WTC11 (cell line): ENCODE measurements around the gene CAMK2D. TPM values are rescaled to one million over a fixed set of nuclear protein-coding genes. Genes with fewer than 3 reads are reported as not detected.

ENCODE experiments used
- ATAC-seq: fragments of 200-7000 bp; cut with Tn5 transposase; 2 replicates; pipeline ENCODE4 v1.10.0; 2021; ENCODE audit warnings: mild to moderate bottlenecking, moderate library complexity
- CTCF ChIA-PET: fragments of 300-600 bp; sonication (Branson Sonifier 250); formaldehyde crosslinking; loops from one replicate; lab custom pipeline; 2021; ENCODE audit warnings: antibody characterized with exemption; lab: Charles Lee
- POLR2A ChIA-PET: fragments of 350-600 bp; sonication (Branson Sonifier 250); formaldehyde crosslinking; loops from one replicate; lab custom pipeline; 2021; ENCODE audit warnings: antibody characterized with exemption; lab: Charles Lee
- DNase-seq: peaks from one replicate; pipeline ENCODE4 v3.0.0; 2021; ENCODE audit warnings: low spot score
- H3K27ac Mint-ChIP-seq: 2 replicates; pipeline ENCODE4 v1.8.0; 2021; ENCODE audit warnings: mixed read lengths
- H3K27me3 Mint-ChIP-seq: 2 replicates; pipeline ENCODE4 v1.8.0; 2021; ENCODE audit warnings: low read depth, mild to moderate bottlenecking, moderate library complexity, mixed read lengths
- H3K36me3 Mint-ChIP-seq: 2 replicates; pipeline ENCODE4 v1.8.0; 2021; ENCODE audit warnings: mixed read lengths
- H3K4me1 Mint-ChIP-seq: 2 replicates; pipeline ENCODE4 v1.8.0; 2022; ENCODE audit warnings: mixed read lengths
- H3K4me3 Mint-ChIP-seq: 2 replicates; pipeline ENCODE4 v1.8.0; 2021; ENCODE audit warnings: mild to moderate bottlenecking, moderate library complexity, mixed read lengths
- H3K9me3 Mint-ChIP-seq: 2 replicates; pipeline ENCODE4 v1.8.0; 2021; ENCODE audit warnings: mixed read lengths
- ATF1 ChIP-seq: sonication (generic); formaldehyde crosslinking; IDR thresholded peaks from 2 replicates; pipeline ENCODE4 v1.8.1; 2023; ENCODE audit warnings: mild to moderate bottlenecking, moderate library complexity, missing genetic modification reagents
- CREB1 ChIP-seq: sonication (generic); formaldehyde crosslinking; IDR thresholded peaks from 2 replicates; pipeline ENCODE4 v1.8.0; 2023; ENCODE audit warnings: mild to moderate bottlenecking, missing genetic modification reagents
- EMX1 ChIP-seq: fragments of 250-450 bp; sonication (Bioruptor Pico); IDR thresholded peaks from 2 replicates; pipeline ENCODE4 v1.8.0; 2021; ENCODE audit warnings: mild to moderate bottlenecking
- FOXP1 ChIP-seq: sonication (generic); formaldehyde crosslinking; IDR thresholded peaks from 2 replicates; pipeline ENCODE4 v1.8.0; 2022; ENCODE audit warnings: missing genetic modification reagents, mild to moderate bottlenecking, moderate library complexity, borderline replicate concordance
- GABPB1 ChIP-seq: sonication (generic); formaldehyde crosslinking; IDR thresholded peaks from 2 replicates; pipeline ENCODE4 v1.8.1; 2023; ENCODE audit warnings: mild to moderate bottlenecking, missing genetic modification reagents
- MXD4 ChIP-seq: fragments of 250-450 bp; sonication (Bioruptor Pico); IDR thresholded peaks from 2 replicates; pipeline ENCODE4 v1.8.0; 2021; ENCODE audit warnings: mild to moderate bottlenecking, moderate library complexity, borderline replicate concordance
- NFE2L1 ChIP-seq: sonication (generic); formaldehyde crosslinking; IDR thresholded peaks from 2 replicates; pipeline ENCODE4 v1.8.1; 2023; ENCODE audit warnings: missing genetic modification reagents
- NR2C2 ChIP-seq: sonication (generic); formaldehyde crosslinking; IDR thresholded peaks from 2 replicates; pipeline ENCODE4 v1.8.0; 2022; ENCODE audit warnings: mild to moderate bottlenecking, missing genetic modification reagents
- RELA ChIP-seq: sonication (generic); formaldehyde crosslinking; IDR thresholded peaks from 2 replicates; pipeline ENCODE4 v1.8.1; 2022; ENCODE audit warnings: missing genetic modification reagents, mild to moderate bottlenecking, borderline replicate concordance
- RORB ChIP-seq: fragments of 250-450 bp; sonication (Bioruptor Pico); IDR thresholded peaks from 2 replicates; pipeline ENCODE4 v1.9.0; 2021; ENCODE audit warnings: mild to moderate bottlenecking
- TCF7 ChIP-seq: sonication (generic); formaldehyde crosslinking; IDR thresholded peaks from 2 replicates; pipeline ENCODE4 v1.8.0; 2022; ENCODE audit warnings: mild to moderate bottlenecking, low read depth, missing genetic modification reagents, moderate library complexity
- ZNF263 ChIP-seq: sonication (generic); formaldehyde crosslinking; IDR thresholded peaks from 2 replicates; pipeline ENCODE4 v1.8.1; 2022; ENCODE audit warnings: low read depth, mild to moderate bottlenecking, moderate library complexity, missing genetic modification reagents
- total RNA-seq: library from RNA; stranded (reverse); gene quantifications from 3 replicates; pipeline ENCODE4 v1.2.3, GENCODE V29; 2021
- TF ChIP-seq, protein P1 (sequence below): sonication (generic); formaldehyde crosslinking; conservative IDR thresholded peaks from 2 replicates; pipeline ENCODE4 v1.8.1; 2022; ENCODE audit warnings: mild to moderate bottlenecking, missing genetic modification reagents
- TF ChIP-seq, protein P2 (sequence below): sonication (generic); formaldehyde crosslinking; IDR thresholded peaks from 2 replicates; pipeline ENCODE4 v1.8.0; 2022; ENCODE audit warnings: mild to moderate bottlenecking, missing genetic modification reagents
- TF ChIP-seq, protein P3 (sequence below): sonication (generic); formaldehyde crosslinking; IDR thresholded peaks from 2 replicates; pipeline ENCODE4 v1.8.1; 2023; ENCODE audit warnings: mild to moderate bottlenecking, missing genetic modification reagents, moderate library complexity
- TF ChIP-seq, protein P4 (sequence below): sonication (generic); formaldehyde crosslinking; conservative IDR thresholded peaks from 2 replicates; pipeline ENCODE4 v1.8.1; 2023; ENCODE audit warnings: mild to moderate bottlenecking, low read depth, missing genetic modification reagents, moderate library complexity
- TF ChIP-seq, protein P5 (sequence below): sonication (generic); formaldehyde crosslinking; IDR thresholded peaks from 2 replicates; pipeline ENCODE4 v1.8.0; 2023; ENCODE audit warnings: missing genetic modification reagents
- TF ChIP-seq, protein P6 (sequence below): sonication (generic); formaldehyde crosslinking; IDR thresholded peaks from 2 replicates; pipeline ENCODE4 v1.8.1; 2022; ENCODE audit warnings: missing genetic modification reagents, borderline replicate concordance
- TF ChIP-seq, protein P7 (sequence below): sonication (generic); formaldehyde crosslinking; IDR thresholded peaks from 2 replicates; pipeline ENCODE4 v1.8.0; 2023; ENCODE audit warnings: missing genetic modification reagents, mild to moderate bottlenecking, borderline replicate concordance

CAMK2D gene
- total RNA-seq, 1 experiment from 2014 or later, result 16.5 TPM

DNA sequence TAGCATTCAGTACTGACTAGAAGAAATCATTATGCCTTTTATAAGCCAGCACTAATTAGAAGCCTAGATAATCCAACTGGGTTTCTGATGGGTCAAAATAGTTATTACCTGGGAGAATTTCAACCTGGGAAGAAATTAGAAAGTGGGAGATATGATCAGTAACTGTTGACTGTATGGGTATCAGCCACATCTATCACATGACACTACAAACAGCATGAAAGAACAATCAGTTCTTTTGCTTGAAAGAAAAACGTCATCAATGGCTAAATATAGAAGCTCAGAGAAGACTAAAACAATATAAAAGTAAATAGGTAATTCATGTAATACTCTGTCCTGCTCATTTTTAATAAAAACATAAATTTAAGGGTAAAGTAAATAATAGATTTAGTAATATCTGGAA lies 145.1 kb downstream of the CAMK2D start:
- no peaks in the 10 kb centered on the region for H3K4me1 Mint-ChIP-seq
- POLR2A ChIA-PET, result no interaction called here
- no peaks in the 10 kb centered on the region for H3K9me3 Mint-ChIP-seq
- TF ChIP-seq, protein P1, sequence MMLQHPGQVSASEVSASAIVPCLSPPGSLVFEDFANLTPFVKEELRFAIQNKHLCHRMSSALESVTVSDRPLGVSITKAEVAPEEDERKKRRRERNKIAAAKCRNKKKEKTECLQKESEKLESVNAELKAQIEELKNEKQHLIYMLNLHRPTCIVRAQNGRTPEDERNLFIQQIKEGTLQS (CRISPR knock-in tag), result no peak
- TF ChIP-seq, protein P2, sequence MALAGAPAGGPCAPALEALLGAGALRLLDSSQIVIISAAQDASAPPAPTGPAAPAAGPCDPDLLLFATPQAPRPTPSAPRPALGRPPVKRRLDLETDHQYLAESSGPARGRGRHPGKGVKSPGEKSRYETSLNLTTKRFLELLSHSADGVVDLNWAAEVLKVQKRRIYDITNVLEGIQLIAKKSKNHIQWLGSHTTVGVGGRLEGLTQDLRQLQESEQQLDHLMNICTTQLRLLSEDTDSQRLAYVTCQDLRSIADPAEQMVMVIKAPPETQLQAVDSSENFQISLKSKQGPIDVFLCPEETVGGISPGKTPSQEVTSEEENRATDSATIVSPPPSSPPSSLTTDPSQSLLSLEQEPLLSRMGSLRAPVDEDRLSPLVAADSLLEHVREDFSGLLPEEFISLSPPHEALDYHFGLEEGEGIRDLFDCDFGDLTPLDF (CRISPR knock-in tag), result no peak
- no peak for TF ChIP-seq NR2C2 (CRISPR knock-in tag)
- no peak for TF ChIP-seq ATF1 (CRISPR knock-in tag)
- TF ChIP-seq, protein P3, sequence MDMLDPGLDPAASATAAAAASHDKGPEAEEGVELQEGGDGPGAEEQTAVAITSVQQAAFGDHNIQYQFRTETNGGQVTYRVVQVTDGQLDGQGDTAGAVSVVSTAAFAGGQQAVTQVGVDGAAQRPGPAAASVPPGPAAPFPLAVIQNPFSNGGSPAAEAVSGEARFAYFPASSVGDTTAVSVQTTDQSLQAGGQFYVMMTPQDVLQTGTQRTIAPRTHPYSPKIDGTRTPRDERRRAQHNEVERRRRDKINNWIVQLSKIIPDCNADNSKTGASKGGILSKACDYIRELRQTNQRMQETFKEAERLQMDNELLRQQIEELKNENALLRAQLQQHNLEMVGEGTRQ (CRISPR knock-in tag), result no peak
- no peak for TF ChIP-seq MXD4 (CRISPR knock-in tag)
- no peak for TF ChIP-seq FOXP1 (CRISPR knock-in tag)
- TF ChIP-seq EMX1 (CRISPR knock-in tag), result no peak
- TF ChIP-seq GABPB1, result no peak
- TF ChIP-seq TCF7 (CRISPR knock-in tag), result no peak
- TF ChIP-seq NFE2L1 (CRISPR knock-in tag), result no peak
- TF ChIP-seq RELA, result no peak
- TF ChIP-seq RORB (CRISPR knock-in tag), result no peak
- TF ChIP-seq, protein P4, sequence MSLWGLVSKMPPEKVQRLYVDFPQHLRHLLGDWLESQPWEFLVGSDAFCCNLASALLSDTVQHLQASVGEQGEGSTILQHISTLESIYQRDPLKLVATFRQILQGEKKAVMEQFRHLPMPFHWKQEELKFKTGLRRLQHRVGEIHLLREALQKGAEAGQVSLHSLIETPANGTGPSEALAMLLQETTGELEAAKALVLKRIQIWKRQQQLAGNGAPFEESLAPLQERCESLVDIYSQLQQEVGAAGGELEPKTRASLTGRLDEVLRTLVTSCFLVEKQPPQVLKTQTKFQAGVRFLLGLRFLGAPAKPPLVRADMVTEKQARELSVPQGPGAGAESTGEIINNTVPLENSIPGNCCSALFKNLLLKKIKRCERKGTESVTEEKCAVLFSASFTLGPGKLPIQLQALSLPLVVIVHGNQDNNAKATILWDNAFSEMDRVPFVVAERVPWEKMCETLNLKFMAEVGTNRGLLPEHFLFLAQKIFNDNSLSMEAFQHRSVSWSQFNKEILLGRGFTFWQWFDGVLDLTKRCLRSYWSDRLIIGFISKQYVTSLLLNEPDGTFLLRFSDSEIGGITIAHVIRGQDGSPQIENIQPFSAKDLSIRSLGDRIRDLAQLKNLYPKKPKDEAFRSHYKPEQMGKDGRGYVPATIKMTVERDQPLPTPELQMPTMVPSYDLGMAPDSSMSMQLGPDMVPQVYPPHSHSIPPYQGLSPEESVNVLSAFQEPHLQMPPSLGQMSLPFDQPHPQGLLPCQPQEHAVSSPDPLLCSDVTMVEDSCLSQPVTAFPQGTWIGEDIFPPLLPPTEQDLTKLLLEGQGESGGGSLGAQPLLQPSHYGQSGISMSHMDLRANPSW, result no peak
- TF ChIP-seq CREB1, result no peak
- TF ChIP-seq, protein P5, sequence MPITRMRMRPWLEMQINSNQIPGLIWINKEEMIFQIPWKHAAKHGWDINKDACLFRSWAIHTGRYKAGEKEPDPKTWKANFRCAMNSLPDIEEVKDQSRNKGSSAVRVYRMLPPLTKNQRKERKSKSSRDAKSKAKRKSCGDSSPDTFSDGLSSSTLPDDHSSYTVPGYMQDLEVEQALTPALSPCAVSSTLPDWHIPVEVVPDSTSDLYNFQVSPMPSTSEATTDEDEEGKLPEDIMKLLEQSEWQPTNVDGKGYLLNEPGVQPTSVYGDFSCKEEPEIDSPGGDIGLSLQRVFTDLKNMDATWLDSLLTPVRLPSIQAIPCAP (CRISPR knock-in tag), result no peak
- TF ChIP-seq ZNF263 (CRISPR knock-in tag), result no peak
- TF ChIP-seq, protein P6, sequence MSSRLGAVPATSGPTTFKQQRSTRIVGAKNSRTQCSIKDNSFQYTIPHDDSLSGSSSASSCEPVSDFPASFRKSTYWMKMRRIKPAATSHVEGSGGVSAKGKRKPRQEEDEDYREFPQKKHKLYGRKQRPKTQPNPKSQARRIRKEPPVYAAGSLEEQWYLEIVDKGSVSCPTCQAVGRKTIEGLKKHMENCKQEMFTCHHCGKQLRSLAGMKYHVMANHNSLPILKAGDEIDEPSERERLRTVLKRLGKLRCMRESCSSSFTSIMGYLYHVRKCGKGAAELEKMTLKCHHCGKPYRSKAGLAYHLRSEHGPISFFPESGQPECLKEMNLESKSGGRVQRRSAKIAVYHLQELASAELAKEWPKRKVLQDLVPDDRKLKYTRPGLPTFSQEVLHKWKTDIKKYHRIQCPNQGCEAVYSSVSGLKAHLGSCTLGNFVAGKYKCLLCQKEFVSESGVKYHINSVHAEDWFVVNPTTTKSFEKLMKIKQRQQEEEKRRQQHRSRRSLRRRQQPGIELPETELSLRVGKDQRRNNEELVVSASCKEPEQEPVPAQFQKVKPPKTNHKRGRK (CRISPR knock-in tag), result no peak
- TF ChIP-seq, protein P7, sequence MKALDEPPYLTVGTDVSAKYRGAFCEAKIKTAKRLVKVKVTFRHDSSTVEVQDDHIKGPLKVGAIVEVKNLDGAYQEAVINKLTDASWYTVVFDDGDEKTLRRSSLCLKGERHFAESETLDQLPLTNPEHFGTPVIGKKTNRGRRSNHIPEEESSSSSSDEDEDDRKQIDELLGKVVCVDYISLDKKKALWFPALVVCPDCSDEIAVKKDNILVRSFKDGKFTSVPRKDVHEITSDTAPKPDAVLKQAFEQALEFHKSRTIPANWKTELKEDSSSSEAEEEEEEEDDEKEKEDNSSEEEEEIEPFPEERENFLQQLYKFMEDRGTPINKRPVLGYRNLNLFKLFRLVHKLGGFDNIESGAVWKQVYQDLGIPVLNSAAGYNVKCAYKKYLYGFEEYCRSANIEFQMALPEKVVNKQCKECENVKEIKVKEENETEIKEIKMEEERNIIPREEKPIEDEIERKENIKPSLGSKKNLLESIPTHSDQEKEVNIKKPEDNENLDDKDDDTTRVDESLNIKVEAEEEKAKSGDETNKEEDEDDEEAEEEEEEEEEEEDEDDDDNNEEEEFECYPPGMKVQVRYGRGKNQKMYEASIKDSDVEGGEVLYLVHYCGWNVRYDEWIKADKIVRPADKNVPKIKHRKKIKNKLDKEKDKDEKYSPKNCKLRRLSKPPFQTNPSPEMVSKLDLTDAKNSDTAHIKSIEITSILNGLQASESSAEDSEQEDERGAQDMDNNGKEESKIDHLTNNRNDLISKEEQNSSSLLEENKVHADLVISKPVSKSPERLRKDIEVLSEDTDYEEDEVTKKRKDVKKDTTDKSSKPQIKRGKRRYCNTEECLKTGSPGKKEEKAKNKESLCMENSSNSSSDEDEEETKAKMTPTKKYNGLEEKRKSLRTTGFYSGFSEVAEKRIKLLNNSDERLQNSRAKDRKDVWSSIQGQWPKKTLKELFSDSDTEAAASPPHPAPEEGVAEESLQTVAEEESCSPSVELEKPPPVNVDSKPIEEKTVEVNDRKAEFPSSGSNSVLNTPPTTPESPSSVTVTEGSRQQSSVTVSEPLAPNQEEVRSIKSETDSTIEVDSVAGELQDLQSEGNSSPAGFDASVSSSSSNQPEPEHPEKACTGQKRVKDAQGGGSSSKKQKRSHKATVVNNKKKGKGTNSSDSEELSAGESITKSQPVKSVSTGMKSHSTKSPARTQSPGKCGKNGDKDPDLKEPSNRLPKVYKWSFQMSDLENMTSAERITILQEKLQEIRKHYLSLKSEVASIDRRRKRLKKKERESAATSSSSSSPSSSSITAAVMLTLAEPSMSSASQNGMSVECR, result no peak
- no peaks in the 10 kb centered on the region for H3K27me3 Mint-ChIP-seq
- H3K4me3 Mint-ChIP-seq, result no peak overlapping the region
- no peaks in the 10 kb centered on the region for H3K36me3 Mint-ChIP-seq
- DNase-seq (no peak), ATAC-seq (no peak)
- CTCF ChIA-PET, result no interaction called here
- no peak overlapping the region for H3K27ac Mint-ChIP-seq
